HL-60/S4 treated with retinoic acid at 250 ng/mL for 4 days and 3 days (cell line): ENCODE results near the gene SLC25A13.

Experiments used
- in situ Hi-C: fragments of 300-500 bp; cut with MboI; formaldehyde crosslinking; loops from 2 replicates; pipeline ENCODE4 v1.7.0; 2022; ENCODE audit warnings: low sequenced_read_pairs

The SLC25A13 gene

GRCh38 chr7:96111405-96111804, 210.5 kb downstream of the SLC25A13 start:
- in situ Hi-C loops: no loop called here

GRCh38 chr7:96104984-96105383, 216.9 kb downstream of the SLC25A13 start:
- in situ Hi-C loops: no loop called here

GRCh38 chr7:96102096-96102811, 219.6 kb downstream of the SLC25A13 start:
- in situ Hi-C loops: no loop called here

GRCh38 chr7:96100737-96101136, 221.2 kb downstream of the SLC25A13 start:
- in situ Hi-C loops: no loop called here

- in situ Hi-C loops: no loop called here
These were observed 224.1 kb downstream of the SLC25A13 start for GRCh38 chr7:96097835-96098234.

GRCh38 chr7:96093435-96093834, 228.5 kb downstream of the SLC25A13 start:
- in situ Hi-C loops: no loop called here

- in situ Hi-C loops: no loop called here
These were observed 231.1 kb downstream of the SLC25A13 start for GRCh38 chr7:96090756-96091155.

- in situ Hi-C loops: no loop called here
These were observed 232.4 kb downstream of the SLC25A13 start for GRCh38 chr7:96089511-96089910.

GRCh38 chr7:96088579-96088978, 233.3 kb downstream of the SLC25A13 start:
- in situ Hi-C loops: no loop called here

- in situ Hi-C loops: no loop called here
These were observed 235.9 kb downstream of the SLC25A13 start for GRCh38 chr7:96085953-96086352.

- in situ Hi-C loops: no loop called here
These were observed 236.9 kb downstream of the SLC25A13 start for GRCh38 chr7:96084881-96085553.

- in situ Hi-C loops: no loop called here
These were observed 241.9 kb downstream of the SLC25A13 start for GRCh38 chr7:96080027-96080426.

GRCh38 chr7:96076350-96076707, 245.6 kb downstream of the SLC25A13 start:
- in situ Hi-C loops: no loop called here

GRCh38 chr7:96075510-96076349, 246.2 kb downstream of the SLC25A13 start:
- in situ Hi-C loops: no loop called here

- in situ Hi-C loops: no loop called here
These were observed 247.0 kb downstream of the SLC25A13 start for GRCh38 chr7:96074871-96075270.
